IMR-90 (cell line): ENCODE data around the gene MOG. TPM values are rescaled to one million over a fixed set of nuclear protein-coding genes. Genes with fewer than 3 reads are reported as not detected.

Experiments
- CEBPB ChIP-seq: IDR thresholded peaks from 2 replicates; pipeline ENCODE4 v1.6.1; 2012; ENCODE audit warnings: low read depth, low read length, improper control_type of control experiment
- MAFK ChIP-seq: IDR thresholded peaks from 2 replicates; pipeline ENCODE4 v1.6.1; 2012; ENCODE audit warnings: low read depth, low read length, improper control_type of control experiment
- MAZ ChIP-seq: IDR thresholded peaks from 2 replicates; pipeline ENCODE4 v1.6.1; 2012; ENCODE audit warnings: low read depth, mild to moderate bottlenecking, low read length, improper control_type of control experiment, moderate library complexity, borderline replicate concordance
- polyA plus RNA-seq, 3 experiments: library from polyadenylated mRNA; depleted of rRNA; stranded (reverse); fragments of >200 nt; gene quantifications; 2 replicates each; pipeline ENCODE4 v1.2.3, GENCODE V29; 2012; ENCODE audit warnings: low replicate concordance in 1 of 3
- total RNA-seq: library from RNA; depleted of rRNA; stranded (reverse); fragments of >200 nt; gene quantifications from 2 replicates; pipeline ENCODE4 v1.2.3, GENCODE V29; 2012

The MOG gene
- total and polyA plus RNA-seq, 2 of the 4 experiments (the other 2 are of a cell fraction): not detected

- peak; percentile 33; the same call in 1 of the 2 replicates for TF ChIP-seq MAZ
- TF ChIP-seq MAFK: 0 out of 2 replicates have a peak, but pooled peaks have one; percentile 10
- TF ChIP-seq CEBPB: no peak
Observed at GRCh38 chr6:29649701-29650673, 6.9 kb upstream of the MOG start (continued).
